Loucy (cell line): Measurements from ENCODE around the gene COL12A1.

Experiments used
- H2AFZ ChIP-seq: fragments of 200-600 bp; sonication (generic); 2 replicates; pipeline ENCODE4 v1.6.0; 2016; ENCODE audit warnings: antibody characterized with exemption, mild to moderate bottlenecking, low read length, moderate library complexity
- H3F3A ChIP-seq: fragments of 200-600 bp; 2 replicates; pipeline ENCODE4 v1.6.0; 2016; ENCODE audit warnings: antibody characterized with exemption, low read depth, mild to moderate bottlenecking
- H3K27me3 ChIP-seq: fragments of 200-600 bp; sonication (generic); 2 replicates; pipeline ENCODE4 v1.6.1; 2014; ENCODE audit warnings: low read length, mild to moderate bottlenecking; ENCODE audit not compliant: insufficient read depth, poor library complexity, severe bottlenecking
- H3K36me3 ChIP-seq: fragments of 200-600 bp; sonication (generic); 2 replicates; pipeline ENCODE4 v1.6.1; 2016; ENCODE audit warnings: low read length; ENCODE audit not compliant: insufficient read depth
- H3K4me1 ChIP-seq: fragments of 200-600 bp; sonication (generic); 2 replicates; pipeline ENCODE4 v1.5.1; 2014; ENCODE audit warnings: low read length, mild to moderate bottlenecking; ENCODE audit not compliant: insufficient read depth, poor library complexity, severe bottlenecking
- H3K4me2 ChIP-seq: fragments of 200-600 bp; sonication (generic); 2 replicates; pipeline ENCODE4 v1.6.0; 2014; ENCODE audit warnings: antibody characterized with exemption, low read length, low read depth, mild to moderate bottlenecking; ENCODE audit not compliant: poor library complexity, severe bottlenecking
- H3K4me3 ChIP-seq: fragments of 200-600 bp; sonication (generic); 2 replicates; pipeline ENCODE4 v1.5.1; 2014; ENCODE audit warnings: low read length, mild to moderate bottlenecking, mixed read lengths; ENCODE audit not compliant: poor library complexity, severe bottlenecking
- H3K79me2 ChIP-seq: fragments of 200-600 bp; sonication (generic); 2 replicates; pipeline ENCODE4 v1.6.1; 2014; ENCODE audit warnings: low read length; ENCODE audit not compliant: insufficient read depth
- H3K9ac ChIP-seq: fragments of 200-600 bp; sonication (generic); 2 replicates; pipeline ENCODE4 v1.6.0; 2014; ENCODE audit warnings: mild to moderate bottlenecking, low read depth, low read length, moderate library complexity; ENCODE audit not compliant: poor library complexity, severe bottlenecking
- H3K9me2 ChIP-seq: fragments of 200-600 bp; sonication (generic); replicated peaks from 2 replicates; pipeline ENCODE4 v1.6.1; 2016; ENCODE audit warnings: low read depth, low read length, mixed read lengths
- H3K9me3 ChIP-seq: fragments of 200-600 bp; sonication (generic); 2 replicates; pipeline ENCODE4 v1.6.1; 2014; ENCODE audit warnings: mild to moderate bottlenecking, antibody characterized with exemption, low read length, low read depth; ENCODE audit not compliant: insufficient read depth
- H4K20me1 ChIP-seq: fragments of 200-600 bp; sonication (generic); 2 replicates; pipeline ENCODE4 v1.6.0; 2014; ENCODE audit warnings: antibody characterized with exemption, low read length, mild to moderate bottlenecking; ENCODE audit not compliant: insufficient read depth, poor library complexity, severe bottlenecking
- EZH2phosphoT487 ChIP-seq: fragments of 200-600 bp; IDR thresholded peaks from 2 replicates; pipeline ENCODE4 v1.6.1; 2018; ENCODE audit warnings: antibody characterized with exemption, mild to moderate bottlenecking, moderate library complexity, borderline replicate concordance
- TF ChIP-seq, protein P1 (sequence below): fragments of 200-600 bp; sonication (generic); conservative IDR thresholded peaks from 2 replicates; pipeline ENCODE4 v1.5.1; 2014; ENCODE audit warnings: mild to moderate bottlenecking, antibody characterized with exemption, low read length

COL12A1 gene

GRCh38 chr6:75205776-75206575 lies at the start of gene COL12A1:
Gene COL12A1, minus strand, starts transcription at chr6:75206053. Its CDS starts 3,261 bp downstream, at chr6:75202792.
- Histone ChIP-seq H3K79me2 (no peaks in the 10 kb centered on the region), H3K9me2 (no peaks in the 10 kb centered on the region), H3K36me3 (no peaks in the 10 kb centered on the region), H2AFZ (no peak within 1 kb of the TSS), H3K4me2 (no peak within 1 kb of the TSS), H3K9me3 (no peaks in the 10 kb centered on the region), H3K4me1 (no peaks in the 10 kb centered on the region), H3K4me3 (no peak within 1 kb of the TSS), H4K20me1 (no peaks in the 10 kb centered on the region), H3F3A (no peaks in the 10 kb centered on the region), H3K9ac (no peak within 1 kb of the TSS), H3K27me3 (no peaks in the 10 kb centered on the region)
- no peak for TF ChIP-seq EZH2phosphoT487
- TF ChIP-seq, protein P1, sequence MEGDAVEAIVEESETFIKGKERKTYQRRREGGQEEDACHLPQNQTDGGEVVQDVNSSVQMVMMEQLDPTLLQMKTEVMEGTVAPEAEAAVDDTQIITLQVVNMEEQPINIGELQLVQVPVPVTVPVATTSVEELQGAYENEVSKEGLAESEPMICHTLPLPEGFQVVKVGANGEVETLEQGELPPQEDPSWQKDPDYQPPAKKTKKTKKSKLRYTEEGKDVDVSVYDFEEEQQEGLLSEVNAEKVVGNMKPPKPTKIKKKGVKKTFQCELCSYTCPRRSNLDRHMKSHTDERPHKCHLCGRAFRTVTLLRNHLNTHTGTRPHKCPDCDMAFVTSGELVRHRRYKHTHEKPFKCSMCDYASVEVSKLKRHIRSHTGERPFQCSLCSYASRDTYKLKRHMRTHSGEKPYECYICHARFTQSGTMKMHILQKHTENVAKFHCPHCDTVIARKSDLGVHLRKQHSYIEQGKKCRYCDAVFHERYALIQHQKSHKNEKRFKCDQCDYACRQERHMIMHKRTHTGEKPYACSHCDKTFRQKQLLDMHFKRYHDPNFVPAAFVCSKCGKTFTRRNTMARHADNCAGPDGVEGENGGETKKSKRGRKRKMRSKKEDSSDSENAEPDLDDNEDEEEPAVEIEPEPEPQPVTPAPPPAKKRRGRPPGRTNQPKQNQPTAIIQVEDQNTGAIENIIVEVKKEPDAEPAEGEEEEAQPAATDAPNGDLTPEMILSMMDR = no peak

DNA sequence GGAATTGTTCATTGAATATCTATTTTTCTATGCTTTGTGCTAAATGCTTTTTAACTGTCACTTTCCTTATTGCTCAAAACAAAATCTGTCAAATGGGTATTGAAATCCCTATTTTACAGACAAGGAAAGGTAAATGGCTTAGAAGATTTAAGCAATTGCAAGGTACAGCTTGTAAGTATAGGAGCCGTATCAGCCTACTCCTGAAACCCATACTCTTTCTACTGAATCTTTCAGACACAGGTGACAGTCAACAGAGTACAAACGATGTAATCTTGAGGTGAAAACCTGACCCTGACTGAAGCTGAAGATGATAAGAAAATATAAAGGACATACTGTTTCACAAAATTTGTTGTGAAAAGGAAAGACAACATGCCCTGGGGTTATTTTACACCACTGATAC lies 44.7 kb upstream of the COL12A1 start:
- H3K4me3 ChIP-seq = no peak overlapping the region

DNA sequence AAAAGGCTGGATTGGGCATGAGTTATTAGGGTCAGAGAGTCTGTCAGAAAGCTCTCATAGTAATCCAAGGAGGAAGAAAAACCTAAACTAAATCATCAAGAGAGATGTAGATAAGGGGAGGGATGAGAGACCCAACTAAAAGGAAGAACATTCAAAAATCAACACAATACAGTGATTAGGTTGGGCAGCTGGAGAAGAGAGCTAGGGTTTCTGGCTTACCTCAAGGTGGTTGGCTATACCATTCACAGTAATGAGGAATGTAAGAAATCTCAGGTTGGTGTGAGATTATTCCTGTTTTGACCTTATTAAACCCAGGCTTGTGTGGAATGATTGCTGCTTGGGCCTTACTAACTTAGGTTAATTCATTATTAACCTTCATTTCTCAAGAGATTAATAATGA lies 44.0 kb upstream of the COL12A1 start:
- no peaks in the 10 kb centered on the region for H3K9me3 ChIP-seq
- H3K27me3 ChIP-seq = peaks cover 30% of the 10 kb centered on the region
- H3K9ac ChIP-seq = no peak overlapping the region
- H3F3A ChIP-seq = peaks cover 3% of the 10 kb centered on the region; the same call in 1 of the 2 replicates
- no peaks in the 10 kb centered on the region for H3K79me2 ChIP-seq
- H3K36me3 ChIP-seq = 0 out of 2 replicates have a peak, but pooled peaks cover 6% of the 10 kb centered on the region
- H3K9me2 ChIP-seq = no peaks in the 10 kb centered on the region
- H4K20me1 ChIP-seq = no peaks in the 10 kb centered on the region
- no peak overlapping the region for H3K4me2 ChIP-seq
- no peak overlapping the region for H2AFZ ChIP-seq
- H3K4me1 ChIP-seq = no peaks in the 10 kb centered on the region
- TF ChIP-seq EZH2phosphoT487 = no peak
- TF ChIP-seq, protein P1 = no peak
- no peak overlapping the region for H3K4me3 ChIP-seq

More for the DNA sequence above, 44.7 kb upstream of the COL12A1 start:
- Histone ChIP-seq H3K4me1 (no peaks in the 10 kb centered on the region), H3K9ac (no peak overlapping the region), H4K20me1 (no peaks in the 10 kb centered on the region), H3F3A (peaks cover 3% of the 10 kb centered on the region; the same call in 1 of the 2 replicates), H3K4me2 (no peak overlapping the region), H3K79me2 (no peaks in the 10 kb centered on the region), H3K36me3 (peaks cover 13% of the 10 kb centered on the region; the same call in 1 of the 2 replicates), H3K9me3 (no peaks in the 10 kb centered on the region), H3K27me3 (peaks cover 23% of the 10 kb centered on the region), H3K9me2 (no peaks in the 10 kb centered on the region), H2AFZ (no peak overlapping the region)
- TF ChIP-seq, protein P1 = no peak
- TF ChIP-seq EZH2phosphoT487 = no peak
